Naive thymus-derived CD4-positive, alpha-beta T cell (primary cell): ENCODE data around the gene TPR. TPM values are rescaled to one million over a fixed set of nuclear protein-coding genes. Genes with fewer than 3 reads are reported as not detected.

ENCODE experiments used
- ATAC-seq: fragments of 150-1000 bp; cut with Tn5 transposase; 2 replicates; pipeline ENCODE4 v1.10.0; 2021; ENCODE audit warnings: mild to moderate bottlenecking, moderate library complexity
- CTCF ChIA-PET: fragments of 350-600 bp; sonication (Branson Sonifier 250); formaldehyde crosslinking; loops from one replicate; lab custom pipeline; 2021; ENCODE audit warnings: antibody characterized with exemption; lab: Charles Lee
- POLR2A ChIA-PET: fragments of 350-600 bp; sonication (Branson Sonifier 250); formaldehyde crosslinking; loops from one replicate; lab custom pipeline; 2021; ENCODE audit warnings: antibody characterized with exemption, inconsistent platforms; lab: Charles Lee
- DNase-seq, 9 donors: peaks; one replicate each; pipeline versions ENCODE4 v3.0.0 to v3.0.0-alpha.2; 2020 to 2022; ENCODE audit warnings: mixed read lengths in 1 of 9
- H3K27ac ChIP-seq: one replicate; pipeline ENCODE4 v1.7.0; 2013; ENCODE audit warnings: mild to moderate bottlenecking, low read depth, low read length, moderate library complexity
- H3K27me3 ChIP-seq, 2 donors: one replicate each; pipeline ENCODE4 v1.7.0; 2013; ENCODE audit warnings: low read length in 2 of 2, mild to moderate bottlenecking in 2 of 2, moderate library complexity in 2 of 2; ENCODE audit not compliant: control insufficient read depth in 2 of 2, insufficient read depth in 2 of 2
- H3K36me3 ChIP-seq, 3 experiments: 1 replicate in 2 of 3; 2 replicates in 1 of 3; pipeline ENCODE4 v1.7.0; 2013; ENCODE audit warnings: low read length in 3 of 3, mild to moderate bottlenecking in 3 of 3, moderate library complexity in 1 of 3; ENCODE audit not compliant: insufficient read depth in 3 of 3, control insufficient read depth in 2 of 3
- H3K4me1 ChIP-seq, 2 donors: one replicate each; pipeline ENCODE4 v1.7.0; 2013; ENCODE audit warnings: low read length in 2 of 2, mild to moderate bottlenecking in 2 of 2, moderate library complexity in 1 of 2; ENCODE audit not compliant: control insufficient read depth in 2 of 2, insufficient read depth in 2 of 2
- H3K4me3 ChIP-seq: 2 replicates; pipeline ENCODE4 v1.7.0; 2013; ENCODE audit warnings: mild to moderate bottlenecking, low read length
- H3K9me3 ChIP-seq, 3 experiments: 1 replicate in 2 of 3; 2 replicates in 1 of 3; pipeline ENCODE4 v1.7.0; 2013; ENCODE audit warnings: low read length in 3 of 3; ENCODE audit not compliant: control insufficient read depth in 2 of 3
- H3K27ac Mint-ChIP-seq, 9 donors: one replicate each; pipeline ENCODE4 v1.8.0; 2020 to 2022; ENCODE audit warnings: mixed read lengths in 9 of 9, mild to moderate bottlenecking in 8 of 9, moderate library complexity in 5 of 9, inconsistent platforms in 2 of 9
- H3K27me3 Mint-ChIP-seq, 5 donors: one replicate each; pipeline ENCODE4 v1.8.0; 2021 to 2022; ENCODE audit warnings: mixed read lengths in 5 of 5, mild to moderate bottlenecking in 1 of 5
- H3K36me3 Mint-ChIP-seq, 5 donors: one replicate each; pipeline ENCODE4 v1.8.0; 2020 to 2022; ENCODE audit warnings: mixed read lengths in 5 of 5, mild to moderate bottlenecking in 3 of 5, inconsistent platforms in 1 of 5
- H3K4me1 Mint-ChIP-seq, 7 donors: one replicate each; pipeline ENCODE4 v1.8.0; 2020 to 2022; ENCODE audit warnings: mixed read lengths in 7 of 7, mild to moderate bottlenecking in 3 of 7, inconsistent platforms in 1 of 7
- H3K4me3 Mint-ChIP-seq, 10 donors: one replicate each; pipeline ENCODE4 v1.8.0; 2020 to 2022; ENCODE audit warnings: mild to moderate bottlenecking in 10 of 10, mixed read lengths in 10 of 10, moderate library complexity in 6 of 10, inconsistent platforms in 2 of 10
- H3K9me3 Mint-ChIP-seq, 11 donors: one replicate each; pipeline ENCODE4 v1.8.0; 2020 to 2022; ENCODE audit warnings: mixed read lengths in 11 of 11, mild to moderate bottlenecking in 4 of 11, inconsistent platforms in 1 of 11, moderate library complexity in 1 of 11
- intact Hi-C, 2 donors: fragments of 100-400 bp; cut with micrococcal nuclease; formaldehyde crosslinking; loops; one replicate each; pipeline ENCODE4 v1.15.1; 2023
- polyA plus RNA-seq, 2 donors: library from polyadenylated mRNA; unstranded; fragments of 300-500 nt; fragmentation: Illumina TruSeq; gene quantifications; one replicate each; pipeline ENCODE4 v1.2.3, GENCODE V29; 2021
- total RNA-seq, 6 experiments: library from RNA in 5 of 6; stranded (reverse) in 5 of 6; gene quantifications; 1 replicate in 5 of 6; 2 replicates in 1 of 6; pipeline ENCODE4 v1.2.3 and lab custom pipeline; 2021 to 2026

The TPR gene
- total and polyA plus RNA-seq, 7 experiments from 2014 or later: 40.3 to 195 (median 140) TPM

DNA sequence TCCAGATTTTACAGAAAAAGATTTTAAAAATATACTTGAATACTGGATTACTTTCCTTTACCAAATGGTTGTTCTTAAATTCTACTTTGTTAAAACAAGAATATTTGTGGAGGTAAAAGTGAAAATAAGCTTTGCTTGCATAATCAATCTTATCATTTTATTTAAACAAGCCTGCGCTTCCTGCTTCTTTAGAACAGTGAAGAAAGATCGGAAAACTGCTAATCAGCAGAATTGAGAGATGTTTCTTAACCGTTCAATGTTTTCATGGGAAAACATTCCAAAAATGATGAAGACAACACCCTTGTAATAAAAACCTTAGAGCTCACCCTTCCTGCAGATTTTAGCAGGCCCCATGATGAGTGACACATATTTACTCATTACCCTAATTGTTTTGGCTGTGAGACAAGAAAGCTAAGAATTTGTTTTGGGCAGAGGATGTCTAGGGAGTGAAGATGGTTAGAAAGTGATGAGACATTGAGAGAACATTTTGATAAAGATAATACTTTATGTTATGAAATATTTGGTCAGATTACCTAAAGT lies 72.6 kb downstream of the TPR start:
- no peak for ATAC-seq
- peaks cover 33 to 82% (median 72%) of the 10 kb centered on the region in 7 donors for H3K4me1 Mint-ChIP-seq
- CTCF ChIA-PET: interaction anchor here (1.3 to 8.1 kb wide), 6 partner anchors 8 to 29 kb away, joined by 3 to 50 read pairs (median 8); no protein-coding TSS in a partner anchor

DNA sequence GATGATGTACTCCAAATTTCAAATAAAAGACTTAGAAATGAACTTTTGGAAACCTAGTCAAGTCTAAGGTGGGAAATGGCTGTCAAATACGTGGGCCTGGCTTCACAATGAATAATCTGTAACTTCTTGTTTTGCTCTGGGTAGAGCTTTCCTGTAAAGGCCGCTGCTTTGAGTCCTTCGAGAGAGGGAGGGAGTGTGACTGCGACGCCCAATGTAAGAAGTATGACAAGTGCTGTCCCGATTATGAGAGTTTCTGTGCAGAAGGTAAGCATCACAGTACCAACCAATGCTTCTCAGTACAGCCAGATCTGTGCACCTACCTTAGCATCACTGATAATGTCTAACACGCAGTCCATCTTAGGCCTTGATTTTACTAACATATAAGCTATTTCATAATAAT lies 73.6 kb downstream of the TPR start:
- H3K27me3 Mint-ChIP-seq: no peaks in the 10 kb centered on the region
- ATAC-seq (peak; percentile 42), DNase-seq (peak in 5 of 9 donors; percentile 29 to 60 (median 34))
- peak overlapping the region in 7 of 10 donors; percentile 29 to 73 (median 61) for H3K4me3 Mint-ChIP-seq
- Histone ChIP-seq H3K4me3 (no peak overlapping the region), H3K36me3 (no peaks in the 10 kb centered on the region), H3K27ac (peak overlapping the region; percentile 38), H3K9me3 (no peaks in the 10 kb centered on the region), H3K4me1 (peaks cover 3 to 52% of the 10 kb centered on the region in 2 donors), H3K27me3 (no peaks in the 10 kb centered on the region)
- peak overlapping the region; percentile 82 to 96 (median 91) for H3K27ac Mint-ChIP-seq
- H3K9me3 Mint-ChIP-seq: peaks cover 0 to 3% (median 0%) of the 10 kb centered on the region in 11 donors
- peaks cover 0 to 20% (median 0%) of the 10 kb centered on the region in 5 donors for H3K36me3 Mint-ChIP-seq
- H3K4me1 Mint-ChIP-seq: peaks cover 27 to 79% (median 71%) of the 10 kb centered on the region in 7 donors
- ChIA-PET CTCF (interaction anchor here (1.3 to 8.1 kb wide), 5 partner anchors 7 to 28 kb away, joined by 4 to 50 read pairs (median 8); no protein-coding TSS in a partner anchor), POLR2A (interaction anchor here (0.9 to 2.7 kb wide), 7 partner anchors 10 to 74 kb away, joined by 3 to 31 read pairs (median 5); partner anchors contain the start of genes ODR4 and TPR)
- intact Hi-C loops: loop anchor here (1.0 to 10.0 kb wide), 5 partner anchors 11 to 1547 kb away; partner anchors contain the start of genes EDEM3 (in 2 of the 2), IVNS1ABP (in 1 of the 2) and RNF2 (in 1 of the 2)

More for the DNA sequence above, 72.6 kb downstream of the TPR start:
- H3K4me1 ChIP-seq: peaks cover 3 to 60% of the 10 kb centered on the region in 2 donors
- POLR2A ChIA-PET: interaction anchor here (1.0 to 2.7 kb wide), 7 partner anchors 11 to 73 kb away, joined by 3 to 31 read pairs (median 6); partner anchors contain the start of genes ODR4 and TPR
- no peaks in the 10 kb centered on the region for H3K27me3 Mint-ChIP-seq
- peaks cover 0 to 5% (median 0%) of the 10 kb centered on the region in 11 donors for H3K9me3 Mint-ChIP-seq
- H3K27ac ChIP-seq: peak overlapping the region; percentile 38
- intact Hi-C loops: loop anchor here (10.0 kb wide), 4 partner anchors 608 to 1548 kb away; partner anchors contain the start of genes EDEM3 (in 2 of the 2), IVNS1ABP (in 1 of the 2) and RNF2 (in 1 of the 2)
- H3K9me3 ChIP-seq: no peaks in the 10 kb centered on the region
- H3K27ac Mint-ChIP-seq: peak overlapping the region; percentile 82 to 96 (median 91)
- no peaks in the 10 kb centered on the region for H3K27me3 ChIP-seq
- peaks cover 0 to 24% (median 0%) of the 10 kb centered on the region in 5 donors for H3K36me3 Mint-ChIP-seq
- no peaks in the 10 kb centered on the region for H3K36me3 ChIP-seq
- H3K4me3 Mint-ChIP-seq: peak overlapping the region in 9 of 10 donors; percentile 4 to 68 (median 53)
- no peak for DNase-seq
- no peak overlapping the region for H3K4me3 ChIP-seq

DNA sequence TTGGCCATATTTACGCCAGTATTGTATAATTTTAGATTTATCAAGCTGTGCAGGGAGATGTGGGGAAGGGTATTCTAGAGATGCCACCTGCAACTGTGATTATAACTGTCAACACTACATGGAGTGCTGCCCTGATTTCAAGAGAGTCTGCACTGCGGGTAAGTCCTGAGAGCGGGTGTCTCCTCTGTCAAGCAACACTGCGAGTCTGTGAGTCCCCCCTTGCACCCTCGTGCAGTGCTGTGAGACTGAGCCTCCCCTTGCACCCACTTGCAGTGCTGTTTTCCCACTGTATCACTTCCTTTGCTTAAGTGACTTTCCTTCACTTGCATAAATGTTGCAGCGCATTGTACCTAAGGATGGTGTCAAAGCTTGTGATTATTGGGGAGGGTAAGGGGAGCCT lies 75.0 kb downstream of the TPR start:
- no peak for DNase-seq
- Histone ChIP-seq H3K4me1 (peaks cover 0 to 39% of the 10 kb centered on the region in 2 donors), H3K9me3 (no peaks in the 10 kb centered on the region), H3K36me3 (no peaks in the 10 kb centered on the region), H3K27ac (no peak overlapping the region), H3K27me3 (no peaks in the 10 kb centered on the region), H3K4me3 (no peak overlapping the region)
- CTCF ChIA-PET: interaction anchor here (0.8 to 8.1 kb wide), 5 partner anchors 8 to 25 kb away, joined by 3 to 50 read pairs (median 13); no protein-coding TSS in a partner anchor
- POLR2A ChIA-PET: interaction anchor here (0.6 to 1.5 kb wide), 3 partner anchors 10 to 1053 kb away, joined by 3 to 7 read pairs (median 4); no protein-coding TSS in a partner anchor
- H3K27me3 Mint-ChIP-seq: no peaks in the 10 kb centered on the region
- peaks cover 18 to 77% (median 66%) of the 10 kb centered on the region in 7 donors for H3K4me1 Mint-ChIP-seq
- peaks cover 0 to 13% (median 0%) of the 10 kb centered on the region in 5 donors for H3K36me3 Mint-ChIP-seq
- peaks cover 0 to 4% (median 0%) of the 10 kb centered on the region in 11 donors for H3K9me3 Mint-ChIP-seq
- H3K27ac Mint-ChIP-seq: peak overlapping the region; percentile 38 to 92 (median 79)
- intact Hi-C loops: loop anchor here (10.0 kb wide), 4 partner anchors 605 to 1545 kb away; partner anchors contain the start of genes EDEM3 (in 2 of the 2), IVNS1ABP (in 1 of the 2) and RNF2 (in 1 of the 2)
- peak overlapping the region in 6 of 10 donors; percentile 4 to 56 (median 42) for H3K4me3 Mint-ChIP-seq
- ATAC-seq: no peak

DNA sequence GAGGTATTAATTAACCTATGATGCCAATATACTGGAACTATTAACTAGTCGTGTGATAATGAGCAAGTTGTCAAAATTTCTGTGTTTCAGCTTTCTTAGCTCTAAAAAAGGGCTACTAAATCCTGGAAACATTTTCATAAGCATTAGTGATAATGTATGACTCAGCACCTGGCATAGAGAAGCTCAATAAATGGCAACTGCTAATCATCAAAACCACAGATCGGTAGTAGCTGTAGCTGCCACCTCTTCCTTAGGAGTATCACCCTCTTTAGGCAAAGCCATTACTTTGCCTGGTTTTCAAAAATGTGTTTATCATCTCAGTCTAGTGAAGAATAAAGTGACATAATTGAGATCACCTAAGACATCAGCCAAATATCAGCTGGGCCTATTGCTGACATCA lies 75.5 kb downstream of the TPR start:
- Mint-ChIP-seq H3K27me3 (no peaks in the 10 kb centered on the region), H3K36me3 (peaks cover 0 to 12% (median 0%) of the 10 kb centered on the region in 5 donors), H3K4me1 (peaks cover 17 to 73% (median 61%) of the 10 kb centered on the region in 7 donors), H3K4me3 (peak overlapping the region in 3 of 10 donors; percentile 42 to 48 (median 42)), H3K9me3 (peaks cover 0 to 5% (median 0%) of the 10 kb centered on the region in 11 donors), H3K27ac (peak overlapping the region in 5 of 9 donors; percentile 64 to 92 (median 80))
- Histone ChIP-seq H3K27me3 (no peaks in the 10 kb centered on the region), H3K27ac (no peak overlapping the region), H3K4me1 (peaks cover 0 to 34% of the 10 kb centered on the region in 2 donors), H3K36me3 (no peaks in the 10 kb centered on the region), H3K9me3 (no peaks in the 10 kb centered on the region), H3K4me3 (no peak overlapping the region)
- intact Hi-C loops: loop anchor here in 1 of 2 donors (5.0 to 10.0 kb wide), 2 partner anchors 142 to 1145 kb away; partner anchors contain the start of genes SWT1 and TRMT1L
- CTCF ChIA-PET: interaction anchor here (0.8 to 8.1 kb wide), 5 partner anchors 9 to 25 kb away, joined by 3 to 50 read pairs (median 13); no protein-coding TSS in a partner anchor
- DNase-seq (no peak), ATAC-seq (no peak)
- POLR2A ChIA-PET: interaction anchor here (0.6 to 1.5 kb wide), 3 partner anchors 9 to 1052 kb away, joined by 3 to 7 read pairs (median 4); no protein-coding TSS in a partner anchor

DNA sequence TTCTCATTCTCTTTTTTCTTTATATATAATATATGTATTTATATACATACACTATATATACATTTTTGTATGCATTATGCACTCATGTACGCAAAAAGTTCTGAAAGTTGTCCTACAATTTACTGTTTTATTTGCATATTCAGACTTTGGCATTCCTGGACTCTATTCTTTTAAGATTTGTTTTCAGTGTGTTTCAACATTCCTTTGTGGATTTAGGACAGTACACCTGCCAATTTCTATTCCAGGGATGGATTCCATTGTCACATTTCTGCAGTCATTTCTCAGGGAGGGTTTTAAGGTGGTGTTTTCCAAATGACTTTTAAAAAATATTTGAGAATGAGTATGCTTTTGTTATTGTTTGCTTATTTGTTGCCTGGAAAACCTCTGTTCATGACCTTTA lies 76.2 kb downstream of the TPR start:
- Histone ChIP-seq H3K27me3 (no peaks in the 10 kb centered on the region), H3K4me1 (peaks cover 0 to 27% of the 10 kb centered on the region in 2 donors), H3K4me3 (no peak overlapping the region), H3K27ac (no peak overlapping the region), H3K36me3 (no peaks in the 10 kb centered on the region), H3K9me3 (no peaks in the 10 kb centered on the region)
- peaks cover 0 to 10% (median 0%) of the 10 kb centered on the region in 5 donors for H3K36me3 Mint-ChIP-seq
- CTCF ChIA-PET: interaction anchor here (1.3 to 8.1 kb wide), 4 partner anchors 8 to 26 kb away, joined by 8 to 50 read pairs (median 18); no protein-coding TSS in a partner anchor
- no peak for DNase-seq
- peaks cover 14 to 73% (median 61%) of the 10 kb centered on the region in 7 donors for H3K4me1 Mint-ChIP-seq
- ATAC-seq: no peak
- H3K27me3 Mint-ChIP-seq: no peaks in the 10 kb centered on the region
- peaks cover 0 to 5% (median 0%) of the 10 kb centered on the region in 11 donors for H3K9me3 Mint-ChIP-seq
- H3K4me3 Mint-ChIP-seq: peak overlapping the region in 1 of 10 donors; percentile 13
- POLR2A ChIA-PET: interaction anchor here (1.5 kb wide), 1 partner anchor 8 kb away, joined by 7 read pairs; no protein-coding TSS in a partner anchor
- peak overlapping the region in 4 of 9 donors; percentile 36 to 92 (median 86) for H3K27ac Mint-ChIP-seq
- intact Hi-C loops: loop anchor here in 1 of 2 donors (5.0 to 10.0 kb wide), 2 partner anchors 142 to 1144 kb away; partner anchors contain the start of genes SWT1 and TRMT1L
